Liver (tissue), 9 donors: ENCODE data around the gene GPR148. TPM values are rescaled to one million over a fixed set of nuclear protein-coding genes. Genes with fewer than 3 reads are reported as not detected.
"Not testable (repeated sequence)": the region's sequence is repeated elsewhere in the genome, so short reads cannot be mapped to it uniquely, and the experiment has no call there.

Source experiments
- DNase-seq: peaks from one replicate; pipeline ENCODE4 v3.0.0-alpha.2; 2017; ENCODE audit warnings: low spot score
- H3K27ac ChIP-seq, 2 donors: one replicate each; pipeline ENCODE4 v1.7.0; 2013; ENCODE audit warnings: inconsistent platforms in 2 of 2, low read length in 2 of 2, control low read depth in 1 of 2, low read depth in 1 of 2, mild to moderate bottlenecking in 1 of 2
- H3K27me3 ChIP-seq, 4 donors: one replicate each; pipeline versions ENCODE4 v1.6.1 to v1.7.0; 2013; ENCODE audit warnings: low read length in 3 of 4, inconsistent platforms in 1 of 4, mild to moderate bottlenecking in 1 of 4, moderate library complexity in 1 of 4; ENCODE audit not compliant: control insufficient read depth in 4 of 4, insufficient read depth in 4 of 4
- H3K36me3 ChIP-seq, 4 donors: one replicate each; pipeline versions ENCODE4 v1.6.1 to v1.7.0; 2013; ENCODE audit warnings: low read length in 3 of 4, mild to moderate bottlenecking in 3 of 4, low read depth in 1 of 4, moderate library complexity in 1 of 4; ENCODE audit not compliant: control insufficient read depth in 4 of 4, insufficient read depth in 3 of 4
- H3K4me1 ChIP-seq, 4 donors: one replicate each; pipeline versions ENCODE4 v1.6.1 to v1.7.0; 2013; ENCODE audit warnings: low read length in 3 of 4, mild to moderate bottlenecking in 3 of 4, moderate library complexity in 1 of 4; ENCODE audit not compliant: control insufficient read depth in 4 of 4, insufficient read depth in 4 of 4
- H3K4me3 ChIP-seq, 3 donors: one replicate each; pipeline versions ENCODE4 v1.6.1 to v1.7.0; 2013; ENCODE audit warnings: low read length in 3 of 3, control low read depth in 1 of 3, low read depth in 1 of 3, mild to moderate bottlenecking in 1 of 3
- H3K9ac ChIP-seq, 2 donors: one replicate each; pipeline ENCODE4 v1.7.0; 2013; ENCODE audit warnings: low read length in 2 of 2, mild to moderate bottlenecking in 2 of 2, moderate library complexity in 2 of 2, control low read depth in 1 of 2, low read depth in 1 of 2
- H3K9me3 ChIP-seq, 4 donors: one replicate each; pipeline versions ENCODE4 v1.6.1 to v1.7.0; 2013; ENCODE audit warnings: low read length in 3 of 4; ENCODE audit not compliant: control insufficient read depth in 4 of 4
- ATF3 ChIP-seq: IDR thresholded peaks from 2 replicates; pipeline ENCODE4 v1.6.1; 2016; ENCODE audit warnings: antibody characterized with exemption
- CTCF ChIP-seq: fragments of 150-350 bp; IDR thresholded peaks from 2 replicates; pipeline ENCODE4 v1.5.1; 2017; ENCODE audit warnings: improper control_type of control experiment, low read depth, low read length; ENCODE audit not compliant: missing input control
- EGR1 ChIP-seq, 2 donors: IDR thresholded peaks; 2 replicates each; pipeline ENCODE4 v1.6.1; 2016 to 2018; ENCODE audit warnings: antibody characterized with exemption in 2 of 2, low read depth in 2 of 2
- FOXA1 ChIP-seq: IDR thresholded peaks from 2 replicates; pipeline ENCODE4 v1.6.1; 2016; ENCODE audit warnings: antibody characterized with exemption
- GABPA ChIP-seq, 2 donors: IDR thresholded peaks in 1 of 2; conservative IDR thresholded peaks in 1 of 2; 2 replicates each; pipeline ENCODE4 v1.6.1; 2016; ENCODE audit warnings: antibody characterized with exemption in 2 of 2, mild to moderate bottlenecking in 1 of 2, moderate library complexity in 1 of 2
- HNF4A ChIP-seq, 2 donors: conservative IDR thresholded peaks; 2 replicates each; pipeline ENCODE4 v1.6.1; 2016; ENCODE audit warnings: antibody characterized with exemption in 2 of 2, mild to moderate bottlenecking in 2 of 2
- HNF4G ChIP-seq: IDR thresholded peaks from 2 replicates; pipeline ENCODE4 v1.6.1; 2016; ENCODE audit warnings: antibody characterized with exemption
- JUND ChIP-seq, 2 donors: IDR thresholded peaks; 2 replicates each; pipeline ENCODE4 v1.6.1; 2016; ENCODE audit warnings: antibody characterized with exemption in 2 of 2
- MAX ChIP-seq: IDR thresholded peaks from 2 replicates; pipeline ENCODE4 v1.6.1; 2016; ENCODE audit warnings: antibody characterized with exemption
- NR2F2 ChIP-seq: IDR thresholded peaks from 2 replicates; pipeline ENCODE4 v1.6.1; 2016; ENCODE audit warnings: antibody characterized with exemption
- RAD21 ChIP-seq, 2 donors: IDR thresholded peaks; 2 replicates each; pipeline ENCODE4 v1.6.1; 2016; ENCODE audit warnings: antibody characterized with exemption in 2 of 2, mild to moderate bottlenecking in 2 of 2
- REST ChIP-seq: IDR thresholded peaks from 2 replicates; pipeline ENCODE4 v1.6.1; 2016; ENCODE audit warnings: antibody characterized with exemption, mild to moderate bottlenecking
- RXRA ChIP-seq, 2 donors: IDR thresholded peaks; 2 replicates each; pipeline ENCODE4 v1.6.1; 2017 to 2018; ENCODE audit warnings: antibody characterized with exemption in 2 of 2, mild to moderate bottlenecking in 1 of 2
- SP1 ChIP-seq: IDR thresholded peaks from 2 replicates; pipeline ENCODE4 v1.6.1; 2018; ENCODE audit warnings: antibody characterized with exemption, mild to moderate bottlenecking
- TAF1 ChIP-seq: conservative IDR thresholded peaks from 2 replicates; pipeline ENCODE4 v1.6.1; 2016; ENCODE audit warnings: antibody characterized with exemption, mild to moderate bottlenecking
- YY1 ChIP-seq: IDR thresholded peaks from 2 replicates; pipeline ENCODE4 v1.6.1; 2016; ENCODE audit warnings: antibody characterized with exemption, mild to moderate bottlenecking
- ZBTB33 ChIP-seq: IDR thresholded peaks from 2 replicates; pipeline ENCODE4 v1.6.1; 2016; ENCODE audit warnings: antibody characterized with exemption
- WGBS: extraction: QIAGEN DNeasy Blood & Tissue Kit; methylation state at CpG from one replicate; pipeline ENCODE4 v1.1.7; 2013; 5-methylcytosine and 5-hydroxymethylcytosine counted together
- polyA plus RNA-seq, 2 donors: library from polyadenylated mRNA; stranded (reverse) in 1 of 2; unstranded in 1 of 2; fragments of 200-250 nt in 1 of 2; fragments of >200 nt in 1 of 2; fragmentation: Nextera tagmentation in 1 of 2; extraction: Ambion mirVana in 1 of 2; gene quantifications; one replicate each; pipeline versions ENCODE4 v1.2.1 to v1.2.3, GENCODE V29; 2013 to 2015
- total RNA-seq, 2 donors: library from RNA; depleted of rRNA; stranded (reverse); fragments of >200 nt; gene quantifications; one replicate each; pipeline ENCODE4 v1.2.3, GENCODE V29; 2014
- donor health status: healthy.
- donor health status: healthy.
- donor health status: healthy.
- donor health status: healthy.
- donor health status: healthy.

The GPR148 gene
- total and polyA plus RNA-seq, 4 donors, result not detected

GRCh38 chr2:130703250-130703649 lies 25.6 kb upstream of the GPR148 start:
- H3K4me1 ChIP-seq, result not testable (repeated sequence)

GRCh38 chr2:130714795-130715194 lies 14.1 kb upstream of the GPR148 start:
- WGBS, result no CpG with 5 or more reads among the region's 2 CpGs
- H3K9me3 ChIP-seq, H3K27ac ChIP-seq, H3K27me3 ChIP-seq, H3K4me3 ChIP-seq, H3K36me3 ChIP-seq, H3K4me1 ChIP-seq, H3K9ac ChIP-seq, DNase-seq: not testable (repeated sequence)

More at GRCh38 chr2:130703250-130703649, 25.6 kb upstream of the GPR148 start:
- H3K36me3 ChIP-seq, H3K4me3 ChIP-seq, DNase-seq, H3K9ac ChIP-seq, H3K27me3 ChIP-seq, H3K27ac ChIP-seq, H3K9me3 ChIP-seq: not testable (repeated sequence)
- 71% methylated on average over 3 of the region's 3 CpGs for WGBS

- 81% methylated on average over 8 of the region's 8 CpGs for WGBS
- Histone ChIP-seq H3K36me3 (no peaks in the 10 kb centered on the region), H3K4me1 (no peaks in the 10 kb centered on the region), H3K9ac (no peak overlapping the region), H3K4me3 (no peak overlapping the region), H3K27ac (no peak overlapping the region), H3K27me3 (no peaks in the 10 kb centered on the region), H3K9me3 (peaks cover 0 to 7% (median 0%) of the 10 kb centered on the region in 4 donors)
- no peak for DNase-seq
- no peak for TF ChIP-seq RAD21 (IDR thresholded peaks at IDR 0.05)
- TF ChIP-seq RXRA (IDR thresholded peaks at IDR 0.05), result no peak
- TF ChIP-seq JUND (IDR thresholded peaks at IDR 0.05), result no peak
- no peak for TF ChIP-seq ATF3
- no peak for TF ChIP-seq MAX
- TF ChIP-seq EGR1 (IDR thresholded peaks at IDR 0.05; ENCODE audit: low read depth in 2 of 2), result no peak
- no peak for TF ChIP-seq FOXA1
- no peak for TF ChIP-seq GABPA (IDR thresholded peaks at IDR 0.05 in 1 of 2, conservative IDR thresholded peaks at IDR 0.05 in 1 of 2)
- TF ChIP-seq ZBTB33, result no peak
- TF ChIP-seq NR2F2, result no peak
- no peak for TF ChIP-seq HNF4A (conservative IDR thresholded peaks at IDR 0.05)
- no peak for TF ChIP-seq HNF4G
- TF ChIP-seq CTCF, result no peak
- no peak for TF ChIP-seq SP1
- no peak for TF ChIP-seq TAF1
- no peak for TF ChIP-seq REST
- TF ChIP-seq YY1, result no peak
Observed at GRCh38 chr2:130720036-130720435, 8.8 kb upstream of the GPR148 start.
